ENCODE measurements around the gene GATA2.

GATA2 gene

GRCh38 chr3:128488636-128488990 lies 4.4 kb downstream of the GATA2 start:
- peak overlapping the region; percentile 24 for H3K4me3 ChIP-seq (ENCODE audit: low read depth, low read length)

- peak overlapping the region; percentile 24 for H3K4me3 ChIP-seq (ENCODE audit: low read depth, low read length)
Measured at GRCh38 chr3:128487813-128488635, 5.0 kb downstream of the GATA2 start.

- H3K4me3 ChIP-seq (ENCODE audit: low read depth, low read length): peak overlapping the region; percentile 27
Measured at GRCh38 chr3:128487538-128487812, 5.5 kb downstream of the GATA2 start.

- peak overlapping the region; percentile 27 for H3K4me3 ChIP-seq (ENCODE audit: low read depth, low read length)
Measured at GRCh38 chr3:128486681-128487537, 6.1 kb downstream of the GATA2 start.

GRCh38 chr3:128486205-128486628 lies 6.8 kb downstream of the GATA2 start:
- H3K4me3 ChIP-seq (ENCODE audit: low read depth, low read length): no peak overlapping the region

- H3K4me3 ChIP-seq (ENCODE audit: low read depth, low read length): no peak overlapping the region
Measured at GRCh38 chr3:128485282-128486204, 7.5 kb downstream of the GATA2 start.

GRCh38 chr3:128484404-128485281 lies 8.4 kb downstream of the GATA2 start:
- no peak overlapping the region for H3K4me3 ChIP-seq (ENCODE audit: low read depth, low read length)

- H3K4me3 ChIP-seq (ENCODE audit: low read depth, low read length): no peak overlapping the region
Measured at GRCh38 chr3:128483657-128484403, 9.2 kb downstream of the GATA2 start.

GRCh38 chr3:128482666-128483656 lies 10.0 kb downstream of the GATA2 start:
- no peak overlapping the region for H3K4me3 ChIP-seq (ENCODE audit: low read depth, low read length)

GRCh38 chr3:128482175-128482574 lies 10.8 kb downstream of the GATA2 start:
- H3K4me3 ChIP-seq (ENCODE audit: low read depth, low read length): no peak overlapping the region

- no peak overlapping the region for H3K4me3 ChIP-seq (ENCODE audit: low read depth, low read length)
Measured at GRCh38 chr3:128481438-128481942, 11.5 kb downstream of the GATA2 start.

- no peak overlapping the region for H3K4me3 ChIP-seq (ENCODE audit: low read depth, low read length)
Measured at GRCh38 chr3:128480717-128481437, 12.1 kb downstream of the GATA2 start.

GRCh38 chr3:128480278-128480677 lies 12.7 kb downstream of the GATA2 start:
- H3K4me3 ChIP-seq (ENCODE audit: low read depth, low read length): no peak overlapping the region

- H3K4me3 ChIP-seq (ENCODE audit: low read depth, low read length): no peak overlapping the region
Measured at GRCh38 chr3:128479558-128480086, 13.4 kb downstream of the GATA2 start.

GRCh38 chr3:128478576-128479506 lies 14.2 kb downstream of the GATA2 start:
- no peak overlapping the region for H3K4me3 ChIP-seq (ENCODE audit: low read depth, low read length)

GRCh38 chr3:128476659-128477058 lies 16.3 kb downstream of the GATA2 start:
- H3K4me3 ChIP-seq (ENCODE audit: low read depth, low read length): no peak overlapping the region

All from iPS-11a (cell line).